Breast epithelium (tissue), 4 donors: ENCODE measurements around the gene ACSF2. TPM values are rescaled to one million over a fixed set of nuclear protein-coding genes. Genes with fewer than 3 reads are reported as not detected.

Experiments used
- DNase-seq, 2 donors: peaks; one replicate each; pipeline ENCODE4 v3.0.0-alpha.2; 2019; ENCODE audit warnings: low spot score in 2 of 2
- H3K27ac ChIP-seq, 2 donors: fragments of 200-600 bp; sonication (generic) in 1 of 2; one replicate each; pipeline ENCODE4 v1.5.1; 2016 to 2019; ENCODE audit warnings: mild to moderate bottlenecking in 1 of 2
- H3K27me3 ChIP-seq, 2 donors: fragments of 200-600 bp; sonication (generic) in 1 of 2; one replicate each; pipeline versions ENCODE4 v1.5.1 to v1.6.0; 2017 to 2019; ENCODE audit warnings: control low read depth in 1 of 2, mild to moderate bottlenecking in 1 of 2
- H3K36me3 ChIP-seq: fragments of 200-600 bp; one replicate; pipeline ENCODE4 v1.5.1; 2019
- H3K4me1 ChIP-seq, 2 donors: fragments of 200-600 bp; sonication (generic); one replicate each; pipeline ENCODE4 v1.5.1; 2016 to 2019; ENCODE audit warnings: control low read depth in 1 of 2
- H3K4me3 ChIP-seq, 3 donors: fragments of 200-600 bp; sonication (generic); 1 replicate in 2 of 3; 2 replicates in 1 of 3; pipeline ENCODE4 v1.5.1; 2016 to 2019; ENCODE audit warnings: mild to moderate bottlenecking in 3 of 3, moderate library complexity in 2 of 3
- H3K9me3 ChIP-seq, 2 donors: fragments of 200-600 bp; sonication (generic) in 1 of 2; one replicate each; pipeline ENCODE4 v1.5.1; 2016 to 2019; ENCODE audit warnings: control low read depth in 1 of 2
- POLR2A ChIP-seq: fragments of 450-650 bp; IDR thresholded peaks from one replicate; pipeline ENCODE4 v1.6.1; 2016; ENCODE audit warnings: antibody characterized with exemption, mild to moderate bottlenecking, moderate library complexity
- POLR2AphosphoS5 ChIP-seq, 3 donors: sonication (generic); formaldehyde crosslinking; IDR thresholded peaks; one replicate each; pipeline ENCODE4 v1.6.1; 2017; ENCODE audit warnings: antibody characterized with exemption in 3 of 3
- intact Hi-C: fragments of 100-400 bp; cut with DNase I; formaldehyde crosslinking; loops from one replicate; pipeline ENCODE4 v1.15.1; 2023; ENCODE audit warnings: low total_unique reads
- total RNA-seq, 3 donors: library from RNA; depleted of rRNA; stranded (reverse); fragments of >200 nt; gene quantifications; one replicate each; pipeline ENCODE4 v1.1.0, GENCODE V29; 2016
- TF ChIP-seq, protein P1 (sequence below), 3 donors: fragments of 450-650 bp; IDR thresholded peaks; one replicate each; pipeline ENCODE4 v1.5.1; 2016 to 2017; ENCODE audit warnings: antibody characterized with exemption in 3 of 3, mild to moderate bottlenecking in 3 of 3, moderate library complexity in 3 of 3

Gene ACSF2
- total RNA-seq, 3 donors from 2014 or later, result 19.4 to 95.4 (median 86.3) TPM

DNA sequence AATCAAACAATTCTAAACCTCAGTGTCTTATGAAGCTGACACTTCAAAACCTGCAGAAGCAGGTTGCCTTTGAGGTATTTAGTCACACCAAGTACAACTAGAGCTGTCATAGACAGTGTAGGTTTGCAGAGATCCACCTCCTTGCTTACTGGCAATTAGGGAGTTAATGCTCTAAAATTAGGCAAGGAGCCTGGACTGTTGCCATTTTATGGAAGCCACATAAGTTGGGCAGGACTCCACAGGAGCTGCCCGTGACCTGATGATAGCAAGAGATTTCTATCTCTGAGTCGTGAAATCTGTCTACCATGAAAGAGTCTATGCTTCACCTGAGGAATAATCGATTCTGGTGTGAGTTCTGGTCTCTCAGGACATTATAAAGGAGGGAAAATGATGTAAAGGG, 44.1 kb upstream of the ACSF2 start:
- Histone ChIP-seq H3K36me3 (peaks cover 12% of the 10 kb centered on the region), H3K4me3 (no peak overlapping the region), H3K4me1 (no peaks in the 10 kb centered on the region), H3K27me3 (no peaks in the 10 kb centered on the region), H3K9me3 (no peaks in the 10 kb centered on the region), H3K27ac (no peak overlapping the region)
- DNase-seq, result no peak
- intact Hi-C loops, result no loop called here
- TF ChIP-seq, protein P1, sequence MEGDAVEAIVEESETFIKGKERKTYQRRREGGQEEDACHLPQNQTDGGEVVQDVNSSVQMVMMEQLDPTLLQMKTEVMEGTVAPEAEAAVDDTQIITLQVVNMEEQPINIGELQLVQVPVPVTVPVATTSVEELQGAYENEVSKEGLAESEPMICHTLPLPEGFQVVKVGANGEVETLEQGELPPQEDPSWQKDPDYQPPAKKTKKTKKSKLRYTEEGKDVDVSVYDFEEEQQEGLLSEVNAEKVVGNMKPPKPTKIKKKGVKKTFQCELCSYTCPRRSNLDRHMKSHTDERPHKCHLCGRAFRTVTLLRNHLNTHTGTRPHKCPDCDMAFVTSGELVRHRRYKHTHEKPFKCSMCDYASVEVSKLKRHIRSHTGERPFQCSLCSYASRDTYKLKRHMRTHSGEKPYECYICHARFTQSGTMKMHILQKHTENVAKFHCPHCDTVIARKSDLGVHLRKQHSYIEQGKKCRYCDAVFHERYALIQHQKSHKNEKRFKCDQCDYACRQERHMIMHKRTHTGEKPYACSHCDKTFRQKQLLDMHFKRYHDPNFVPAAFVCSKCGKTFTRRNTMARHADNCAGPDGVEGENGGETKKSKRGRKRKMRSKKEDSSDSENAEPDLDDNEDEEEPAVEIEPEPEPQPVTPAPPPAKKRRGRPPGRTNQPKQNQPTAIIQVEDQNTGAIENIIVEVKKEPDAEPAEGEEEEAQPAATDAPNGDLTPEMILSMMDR (IDR thresholded peaks at IDR 0.05), result no peak
- no peak for TF ChIP-seq POLR2AphosphoS5 (IDR thresholded peaks at IDR 0.05)

DNA sequence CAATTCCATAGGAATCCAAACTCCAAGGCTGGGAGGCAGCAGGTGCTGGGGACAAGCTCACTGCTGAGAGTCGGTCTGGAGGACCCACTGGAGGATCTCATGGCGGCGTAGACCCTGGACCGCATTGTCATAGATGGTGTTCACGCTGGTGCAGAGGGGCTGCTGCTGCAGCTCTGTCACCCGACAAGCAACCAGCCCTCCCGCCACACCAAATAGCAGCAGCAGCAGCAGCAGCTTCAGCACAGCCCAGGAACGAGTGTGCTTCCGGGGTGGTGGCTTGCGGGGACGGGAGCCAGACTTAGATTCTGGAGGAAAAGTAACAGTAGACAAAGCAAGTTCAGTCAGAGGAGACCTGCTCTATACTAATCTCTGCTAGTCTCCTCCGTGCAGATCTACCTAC, 43.1 kb upstream of the ACSF2 start:
- Histone ChIP-seq H3K9me3 (no peaks in the 10 kb centered on the region), H3K4me3 (no peak overlapping the region), H3K36me3 (peaks cover 12% of the 10 kb centered on the region), H3K27ac (no peak overlapping the region), H3K27me3 (no peaks in the 10 kb centered on the region), H3K4me1 (no peaks in the 10 kb centered on the region)
- TF ChIP-seq, protein P1 (IDR thresholded peaks at IDR 0.05), result no peak
- TF ChIP-seq POLR2AphosphoS5 (IDR thresholded peaks at IDR 0.05) (no peak), POLR2A (no peak)
- DNase-seq, result no peak
- intact Hi-C loops, result no loop called here

DNA sequence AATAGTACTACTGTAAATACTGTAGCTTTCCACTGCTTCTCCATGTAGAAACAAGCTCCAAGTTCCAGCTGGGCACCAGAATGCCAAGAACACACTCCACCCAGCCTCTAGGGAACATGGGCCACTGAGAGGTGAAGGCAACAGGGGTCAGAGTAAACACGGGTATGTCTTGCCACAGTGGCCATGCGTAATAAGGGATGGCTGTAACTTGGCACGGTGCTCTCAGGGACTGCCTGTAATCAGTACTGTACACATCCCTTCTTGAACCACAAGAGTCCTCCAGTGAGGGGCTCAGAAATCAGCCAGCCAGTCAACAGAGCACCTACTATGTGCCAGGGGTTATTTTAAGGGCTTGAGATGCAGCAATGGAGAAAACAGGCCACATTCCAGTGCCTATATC, 39.5 kb upstream of the ACSF2 start:
- no peak overlapping the region for H3K4me3 ChIP-seq
- no peaks in the 10 kb centered on the region for H3K9me3 ChIP-seq
- H3K27me3 ChIP-seq, result no peaks in the 10 kb centered on the region
- H3K4me1 ChIP-seq, result no peaks in the 10 kb centered on the region
- H3K27ac ChIP-seq, result no peak overlapping the region
- intact Hi-C loops, result no loop called here
- peaks cover 15% of the 10 kb centered on the region for H3K36me3 ChIP-seq
- no peak for TF ChIP-seq POLR2AphosphoS5 (IDR thresholded peaks at IDR 0.05)
- no peak for TF ChIP-seq POLR2A
- TF ChIP-seq, protein P1 (IDR thresholded peaks at IDR 0.05), result no peak
- no peak for DNase-seq

DNA sequence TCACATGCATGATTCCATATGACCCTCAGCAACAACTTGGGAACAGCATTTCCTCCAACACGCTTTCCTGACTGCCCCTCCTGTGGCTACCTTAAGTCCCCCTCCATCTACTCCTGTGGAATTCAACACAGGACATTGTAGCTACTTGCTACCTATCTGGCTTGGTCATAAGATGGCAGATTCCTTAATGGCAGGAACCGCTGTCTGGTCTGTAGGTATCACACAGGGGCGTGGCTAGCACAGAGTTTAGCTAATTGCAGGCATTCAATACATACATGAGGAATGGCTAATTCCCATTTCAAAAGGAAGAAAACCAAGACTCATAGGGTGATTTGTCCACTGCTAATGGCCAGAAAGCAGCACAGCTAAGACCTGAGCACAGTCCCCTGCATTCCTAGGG, 37.3 kb upstream of the ACSF2 start:
- Histone ChIP-seq H3K9me3 (no peaks in the 10 kb centered on the region), H3K27ac (no peak overlapping the region), H3K4me1 (no peaks in the 10 kb centered on the region), H3K4me3 (no peak overlapping the region), H3K27me3 (no peaks in the 10 kb centered on the region), H3K36me3 (peaks cover 26% of the 10 kb centered on the region)
- intact Hi-C loops, result no loop called here
- DNase-seq, result no peak
- TF ChIP-seq POLR2AphosphoS5 (IDR thresholded peaks at IDR 0.05) (no peak), POLR2A (no peak)
- TF ChIP-seq, protein P1 (IDR thresholded peaks at IDR 0.05), result no peak

DNA sequence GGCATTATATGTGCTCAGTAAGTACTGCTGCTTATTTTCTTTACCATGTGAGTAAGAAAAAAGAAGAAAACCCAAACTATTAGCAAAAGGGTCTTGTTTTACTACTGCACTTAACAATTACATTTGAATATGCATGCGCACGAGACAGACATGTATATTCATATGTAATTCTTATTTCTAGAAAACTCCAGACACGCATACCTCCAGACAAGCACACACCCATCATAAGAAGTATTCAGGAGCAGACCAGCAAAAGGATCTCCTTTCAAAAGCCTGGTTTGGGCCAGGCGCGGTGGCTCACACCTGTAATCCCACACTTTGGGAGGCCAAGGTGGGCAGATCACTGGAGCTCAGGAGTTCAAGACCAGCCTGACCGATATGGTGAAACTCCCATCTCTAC, 36.5 kb upstream of the ACSF2 start:
- intact Hi-C loops, result no loop called here
- H3K27me3 ChIP-seq, result no peaks in the 10 kb centered on the region
- H3K27ac ChIP-seq, result no peak overlapping the region
- no peak overlapping the region for H3K4me3 ChIP-seq
- H3K9me3 ChIP-seq, result no peaks in the 10 kb centered on the region
- peaks cover 21% of the 10 kb centered on the region for H3K36me3 ChIP-seq
- H3K4me1 ChIP-seq, result no peaks in the 10 kb centered on the region
- TF ChIP-seq, protein P1 (IDR thresholded peaks at IDR 0.05), result no peak
- no peak for TF ChIP-seq POLR2AphosphoS5 (IDR thresholded peaks at IDR 0.05)
- TF ChIP-seq POLR2A, result no peak
- DNase-seq, result no peak
